Caco-2 (cell line): ENCODE results near the gene RASD2. TPM values are rescaled to one million over a fixed set of nuclear protein-coding genes. Genes with fewer than 3 reads are reported as not detected.

Source experiments
- BruUV-seq: library from RNA; stranded (reverse); fragments of 400-500 nt; replicated peaks from 2 replicates; lab custom pipeline; 2021; lab: Mats Ljungman, UMichigan
- CTCF ChIA-PET: fragments of 300-600 bp; sonication (Branson Sonifier 250); formaldehyde crosslinking; loops from one replicate; lab custom pipeline; 2022; ENCODE audit warnings: antibody characterized with exemption; lab: Charles Lee
- POLR2A ChIA-PET: fragments of 300-600 bp; sonication (Branson Sonifier 250); formaldehyde crosslinking; loops from one replicate; lab custom pipeline; 2022; ENCODE audit warnings: antibody characterized with exemption; lab: Charles Lee
- DNase-seq, 2 experiments: peaks; one replicate each; pipeline versions ENCODE4 v3.0.0 to v3.0.0-alpha.2; 2020 to 2022
- H3K27me3 ChIP-seq: replicated peaks from 2 replicates; pipeline ENCODE4 v1.6.0; 2011; ENCODE audit warnings: low read length; ENCODE audit not compliant: control insufficient read depth, insufficient read depth
- H3K36me3 ChIP-seq: 2 replicates; pipeline ENCODE4 v1.5.1; 2011; ENCODE audit warnings: low read length; ENCODE audit not compliant: control insufficient read depth, insufficient read depth
- H3K4me1 ChIP-seq: fragments of 250-450 bp; sonication (Bioruptor Pico); 2 replicates; pipeline ENCODE4 v1.5.1; 2020; ENCODE audit warnings: mild to moderate bottlenecking
- H3K4me3 ChIP-seq: 2 replicates; pipeline ENCODE4 v1.5.1; 2011; ENCODE audit warnings: low read depth, mild to moderate bottlenecking, control low read depth, low read length
- H3K9me3 ChIP-seq: fragments of 250-450 bp; sonication (Bioruptor Pico); 2 replicates; pipeline ENCODE4 v1.5.1; 2020; ENCODE audit warnings: mild to moderate bottlenecking, moderate library complexity
- H3K27ac Mint-ChIP-seq: one replicate; pipeline ENCODE4 v1.8.0; 2022; ENCODE audit warnings: mixed read lengths; ENCODE audit not compliant: unreplicated experiment
- H3K27me3 Mint-ChIP-seq: one replicate; pipeline ENCODE4 v1.8.0; 2022; ENCODE audit warnings: mixed read lengths; ENCODE audit not compliant: insufficient read depth, unreplicated experiment
- H3K36me3 Mint-ChIP-seq: one replicate; pipeline ENCODE4 v1.8.0; 2022; ENCODE audit warnings: mild to moderate bottlenecking, mixed read lengths; ENCODE audit not compliant: insufficient read depth, unreplicated experiment
- H3K4me1 Mint-ChIP-seq: one replicate; pipeline ENCODE4 v1.8.0; 2022; ENCODE audit warnings: low read depth, mixed read lengths; ENCODE audit not compliant: unreplicated experiment
- H3K4me3 Mint-ChIP-seq: one replicate; pipeline ENCODE4 v1.8.0; 2022; ENCODE audit warnings: mild to moderate bottlenecking, moderate library complexity, mixed read lengths; ENCODE audit not compliant: unreplicated experiment
- H3K9me3 Mint-ChIP-seq: one replicate; pipeline ENCODE4 v1.8.0; 2022; ENCODE audit warnings: mixed read lengths; ENCODE audit not compliant: unreplicated experiment
- CTCF ChIP-seq, 2 experiments: fragments of 200-600 bp in 1 of 2; IDR thresholded peaks; 1 replicate in 1 of 2; 2 replicates in 1 of 2; pipeline versions ENCODE4 v1.5.1 to v1.8.0; 2011 to 2022; ENCODE audit warnings: antibody characterized with exemption in 1 of 2, control low read depth in 1 of 2, inconsistent platforms in 1 of 2, low read depth in 1 of 2, low read length in 1 of 2, mild to moderate bottlenecking in 1 of 2, moderate library complexity in 1 of 2; ENCODE audit not compliant: insufficient read depth in 1 of 2, severe bottlenecking in 1 of 2, unreplicated experiment in 1 of 2
- intact Hi-C: fragments of 100-400 bp; cut with micrococcal nuclease; formaldehyde crosslinking; loops from one replicate; pipeline ENCODE4 v1.10.0; 2022; ENCODE audit not compliant: unreplicated experiment
- total RNA-seq: library from RNA; stranded (reverse); gene quantifications from 2 replicates; pipeline ENCODE4 v1.2.3, GENCODE V29; 2022

Gene RASD2
- total RNA-seq, 1 experiment from 2014 or later: 0.09 TPM

DNA sequence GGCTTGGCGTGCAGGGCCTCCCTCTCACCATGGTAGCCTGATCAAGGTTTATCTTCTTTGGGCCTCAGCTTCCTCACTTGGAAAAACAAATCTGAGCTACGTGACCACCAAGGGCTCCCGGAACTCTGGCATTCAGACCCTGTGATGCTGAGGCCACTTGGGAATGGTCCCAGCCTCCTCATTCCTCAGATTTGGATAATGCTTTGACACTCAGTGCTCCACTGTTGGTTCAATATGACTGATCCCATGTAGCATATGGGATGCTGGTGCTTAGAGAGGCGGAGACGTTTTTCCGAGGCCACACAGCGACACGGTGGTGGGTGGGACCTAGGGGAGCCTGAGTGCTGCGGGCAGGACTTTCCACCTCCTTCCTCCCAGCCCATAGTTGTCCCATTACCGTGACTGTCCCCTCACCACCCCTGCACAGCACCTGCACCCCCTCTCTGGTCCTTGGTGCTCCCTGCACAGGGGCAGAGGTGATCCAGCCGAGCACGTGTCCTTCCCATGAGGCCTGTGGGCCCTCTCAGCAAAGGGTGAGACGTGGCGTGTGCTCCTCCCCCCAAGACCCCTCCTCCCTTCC lies 53.4 kb downstream of the RASD2 start:
- Mint-ChIP-seq H3K27ac (no peak overlapping the region), H3K9me3 (no peaks in the 10 kb centered on the region), H3K4me3 (no peak overlapping the region), H3K27me3 (no peaks in the 10 kb centered on the region), H3K36me3 (peaks cover 5% of the 10 kb centered on the region), H3K4me1 (peaks cover 28% of the 10 kb centered on the region)
- no peaks in the 10 kb centered on the region for H3K9me3 ChIP-seq
- no peak for DNase-seq
- no peaks in the 10 kb centered on the region for H3K36me3 ChIP-seq
- TF ChIP-seq CTCF (IDR thresholded peaks at IDR 0.05; ENCODE audit: insufficient read depth in 1 of 2, low read depth in 1 of 2, low read length in 1 of 2, severe bottlenecking in 1 of 2, unreplicated experiment in 1 of 2): no peak
- BruUV-seq: no TSS peak
- intact Hi-C loops: no loop called here
- ChIA-PET CTCF (no interaction called here), POLR2A (no interaction called here)
- H3K4me3 ChIP-seq: no peak overlapping the region
- no peaks in the 10 kb centered on the region for H3K27me3 ChIP-seq
- H3K4me1 ChIP-seq: peaks cover 23% of the 10 kb centered on the region

DNA sequence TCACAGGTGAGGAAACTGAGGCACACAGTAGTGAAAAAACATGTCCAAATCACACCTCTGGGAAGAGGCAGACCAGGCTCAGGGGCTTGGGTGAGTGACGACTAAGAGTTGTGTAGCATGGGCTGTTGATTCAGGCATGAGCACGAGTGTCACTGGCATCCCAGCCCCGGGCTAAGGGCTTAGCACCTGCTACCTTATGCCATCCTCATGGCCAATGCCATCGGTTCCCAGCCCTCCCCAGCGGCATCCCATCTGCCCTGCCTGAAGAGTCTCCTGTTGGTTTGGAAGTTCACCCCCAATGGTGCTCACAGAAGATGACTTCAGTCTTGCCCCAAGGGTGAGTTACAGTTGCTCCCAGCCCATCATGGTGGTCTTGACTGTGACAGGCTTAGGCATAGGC lies 54.1 kb downstream of the RASD2 start:
- H3K4me3 ChIP-seq: no peak overlapping the region
- no peak for TF ChIP-seq CTCF (IDR thresholded peaks at IDR 0.05; ENCODE audit: insufficient read depth in 1 of 2, low read depth in 1 of 2, low read length in 1 of 2, severe bottlenecking in 1 of 2, unreplicated experiment in 1 of 2)
- intact Hi-C loops: no loop called here
- CTCF ChIA-PET: no interaction called here
- Mint-ChIP-seq H3K4me3 (no peak overlapping the region), H3K36me3 (no peaks in the 10 kb centered on the region), H3K4me1 (peaks cover 21% of the 10 kb centered on the region), H3K27ac (no peak overlapping the region), H3K27me3 (no peaks in the 10 kb centered on the region), H3K9me3 (no peaks in the 10 kb centered on the region)
- H3K27me3 ChIP-seq: no peaks in the 10 kb centered on the region
- DNase-seq: no peak
- peaks cover 16% of the 10 kb centered on the region for H3K4me1 ChIP-seq
- POLR2A ChIA-PET: no interaction called here
- H3K36me3 ChIP-seq: no peaks in the 10 kb centered on the region
- BruUV-seq: no TSS peak
- no peaks in the 10 kb centered on the region for H3K9me3 ChIP-seq

DNA sequence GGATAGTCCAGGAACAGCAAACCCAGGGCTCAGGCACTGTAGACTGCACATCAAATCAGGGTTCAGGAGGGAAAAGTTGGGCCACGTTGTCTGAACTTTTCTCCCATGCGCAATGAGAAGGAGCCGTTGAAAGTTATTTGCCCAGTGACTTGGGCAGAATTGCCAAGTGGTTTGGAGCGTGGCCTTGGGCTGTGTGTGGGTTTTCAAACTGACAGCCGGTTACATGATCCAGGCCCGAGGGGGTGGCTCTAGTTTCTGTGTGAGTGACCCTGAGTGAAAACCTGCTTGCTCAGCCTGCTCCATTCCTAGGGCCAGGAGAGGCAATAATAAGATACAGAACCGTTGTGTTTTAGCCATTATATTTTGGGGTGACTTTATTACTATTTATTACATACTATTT lies 56.2 kb downstream of the RASD2 start:
- Mint-ChIP-seq H3K4me1 (peaks cover 18% of the 10 kb centered on the region), H3K36me3 (no peaks in the 10 kb centered on the region), H3K9me3 (no peaks in the 10 kb centered on the region), H3K27me3 (no peaks in the 10 kb centered on the region), H3K4me3 (no peak overlapping the region), H3K27ac (no peak overlapping the region)
- POLR2A ChIA-PET: no interaction called here
- CTCF ChIA-PET: interaction anchor here (1.0 kb wide), 1 partner anchor 10 kb away, joined by 5 read pairs; no protein-coding TSS in a partner anchor
- Histone ChIP-seq H3K27me3 (no peaks in the 10 kb centered on the region), H3K4me1 (peaks cover 11% of the 10 kb centered on the region), H3K9me3 (no peaks in the 10 kb centered on the region), H3K36me3 (no peaks in the 10 kb centered on the region), H3K4me3 (no peak overlapping the region)
- intact Hi-C loops: no loop called here
- TF ChIP-seq CTCF (IDR thresholded peaks at IDR 0.05; ENCODE audit: insufficient read depth in 1 of 2, low read depth in 1 of 2, low read length in 1 of 2, severe bottlenecking in 1 of 2, unreplicated experiment in 1 of 2): no peak
- no peak for DNase-seq
- no TSS peak for BruUV-seq
